ENCODE results near the gene AATK.

DNA sequence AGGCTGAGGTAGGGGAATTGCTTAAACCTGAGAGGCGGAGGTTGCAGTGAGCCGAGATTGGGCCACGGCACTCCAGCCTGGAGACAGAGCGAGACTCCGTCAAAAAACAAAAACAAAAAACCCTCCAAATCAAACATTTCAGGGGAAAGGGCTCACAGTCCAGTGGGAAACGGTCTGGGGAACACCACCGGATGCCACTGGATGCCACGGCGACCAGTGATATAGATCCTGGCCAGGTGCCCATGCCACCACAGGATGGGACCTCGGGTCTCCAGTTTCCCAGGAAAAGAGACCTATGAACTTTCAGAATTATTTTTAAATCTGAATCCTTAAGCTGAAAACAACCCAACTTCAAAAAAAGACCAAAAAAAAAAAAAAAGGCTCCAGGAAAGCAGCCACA is 44.4 kb upstream of the AATK start:
- TF ChIP-seq REST (IDR thresholded peaks at IDR 0.05) (no peak), CTCF (IDR thresholded peaks at IDR 0.05) (no peak), CBX8 (IDR thresholded peaks at IDR 0.05) (no peak), BHLHE40 (IDR thresholded peaks at IDR 0.05; ENCODE audit: low read depth, low read length) (no peak), CHD2 (IDR thresholded peaks at IDR 0.05; ENCODE audit: low read length, partially characterized antibody) (no peak), HDAC2 (IDR thresholded peaks at IDR 0.05) (no peak), POLR2A (IDR thresholded peaks at IDR 0.05; ENCODE audit: low read length) (no peak)
- TF ChIP-seq, protein P1, sequence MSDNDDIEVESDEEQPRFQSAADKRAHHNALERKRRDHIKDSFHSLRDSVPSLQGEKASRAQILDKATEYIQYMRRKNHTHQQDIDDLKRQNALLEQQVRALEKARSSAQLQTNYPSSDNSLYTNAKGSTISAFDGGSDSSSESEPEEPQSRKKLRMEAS (IDR thresholded peaks at IDR 0.05), result no peak

All from A549 (cell line).